A549 treated with AZD9567 at 1 μM for 4 hours (cell line): Measurements from ENCODE around the gene PPEF2. TPM values are rescaled to one million over a fixed set of nuclear protein-coding genes. Genes with fewer than 3 reads are reported as not detected.

ENCODE experiments used
- total RNA-seq: library from RNA; stranded (reverse); fragments of 200-300 nt; extraction: Qiagen RNA extraction; gene quantifications from 5 replicates; pipeline ENCODE4 v1.2.3, GENCODE V29; 2022; ENCODE audit not compliant: insufficient read depth

The PPEF2 gene, protein sequence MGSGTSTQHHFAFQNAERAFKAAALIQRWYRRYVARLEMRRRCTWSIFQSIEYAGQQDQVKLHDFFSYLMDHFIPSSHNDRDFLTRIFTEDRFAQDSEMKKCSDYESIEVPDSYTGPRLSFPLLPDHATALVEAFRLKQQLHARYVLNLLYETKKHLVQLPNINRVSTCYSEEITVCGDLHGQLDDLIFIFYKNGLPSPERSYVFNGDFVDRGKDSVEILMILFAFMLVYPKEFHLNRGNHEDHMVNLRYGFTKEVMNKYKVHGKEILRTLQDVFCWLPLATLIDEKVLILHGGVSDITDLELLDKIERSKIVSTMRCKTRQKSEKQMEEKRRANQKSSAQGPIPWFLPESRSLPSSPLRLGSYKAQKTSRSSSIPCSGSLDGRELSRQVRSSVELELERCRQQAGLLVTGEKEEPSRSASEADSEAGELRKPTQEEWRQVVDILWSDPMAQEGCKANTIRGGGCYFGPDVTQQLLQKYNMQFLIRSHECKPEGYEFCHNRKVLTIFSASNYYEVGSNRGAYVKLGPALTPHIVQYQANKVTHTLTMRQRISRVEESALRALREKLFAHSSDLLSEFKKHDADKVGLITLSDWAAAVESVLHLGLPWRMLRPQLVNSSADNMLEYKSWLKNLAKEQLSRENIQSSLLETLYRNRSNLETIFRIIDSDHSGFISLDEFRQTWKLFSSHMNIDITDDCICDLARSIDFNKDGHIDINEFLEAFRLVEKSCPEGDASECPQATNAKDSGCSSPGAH
- total RNA-seq: 0.02 TPM in 1 of 5 replicates, not detected in the others

DNA sequence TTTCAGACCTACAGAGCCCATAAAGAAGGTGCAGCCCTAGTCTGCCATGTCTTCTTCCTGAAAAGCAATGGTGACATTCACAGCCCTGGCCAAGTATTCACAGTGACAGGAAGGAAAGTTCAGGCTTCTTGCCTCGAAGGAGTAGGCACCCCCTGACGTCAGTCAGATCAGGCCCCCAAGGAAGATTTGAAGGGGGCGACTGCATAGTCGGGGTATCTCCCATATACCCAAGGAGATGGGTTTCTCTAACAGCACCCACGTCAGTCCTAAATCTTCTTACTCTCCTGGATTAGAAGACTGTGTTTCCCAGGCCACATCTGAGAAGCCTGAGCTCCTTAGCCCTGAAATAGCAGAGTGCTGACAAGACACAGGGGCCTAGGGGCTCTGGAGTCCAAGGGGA lies at the start of gene PPEF2:
PPEF2 (minus strand) TSS at position 101 of the 400 bp plus-strand sequence. CDS start 6,127 bp downstream, outside the sequence.

DNA sequence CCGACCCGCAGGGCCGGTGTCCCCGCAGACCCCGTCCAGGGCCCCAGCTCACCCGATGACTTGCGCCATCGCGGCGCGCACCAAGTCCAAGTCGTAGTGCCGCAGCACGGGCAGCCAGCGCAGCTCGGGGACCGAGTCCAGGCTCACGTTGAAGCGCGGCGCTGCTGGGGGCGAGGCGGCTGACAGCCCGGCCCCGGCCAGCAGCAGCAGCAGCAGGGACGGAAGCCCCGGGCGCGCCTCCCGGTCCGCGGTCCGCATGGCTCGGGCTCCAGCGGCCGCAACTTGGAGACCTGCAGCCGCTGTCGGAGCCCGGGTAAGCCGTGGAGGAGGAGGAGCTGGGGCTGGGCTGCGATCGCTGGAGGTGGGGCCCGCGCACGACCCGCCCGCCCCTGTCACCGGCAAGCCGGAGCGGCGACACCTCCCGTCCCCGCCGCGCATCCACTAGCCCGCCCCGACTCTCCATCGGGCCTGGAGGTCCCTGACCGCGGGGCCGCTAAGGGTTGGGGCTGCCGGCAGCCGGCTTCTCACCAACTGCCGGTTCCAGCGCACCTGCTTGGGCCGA lies 38.5 kb upstream of the PPEF2 start, which contains the start of gene NAAA:
NAAA (minus strand) TSS at position 322 of the 562 bp plus-strand sequence; CDS start at position 258, 64 bp downstream.

Other genes starting within 250 kb of the PPEF2 start
- 70.1 to 98.1 TPM (median 79.5 TPM) in 5 replicates for gene G3BP2, start 229.0 kb downstream of the PPEF2 start, total RNA-seq
- gene USO1, start 177.9 kb downstream of the PPEF2 start, total RNA-seq: 21.1 to 33.5 TPM (median 24.3 TPM) in 5 replicates
- gene NAAA, start 38.6 kb upstream of the PPEF2 start, total RNA-seq: 23.1 to 25.5 TPM (median 23.5 TPM) in 5 replicates
- 15.7 to 19.1 TPM (median 15.7 TPM) in 5 replicates for gene SDAD1, start 88.5 kb upstream of the PPEF2 start, total RNA-seq
- not detected in 5 replicates for gene CXCL9, start 105.1 kb upstream of the PPEF2 start, total RNA-seq
- gene CXCL10, start 121.0 kb upstream of the PPEF2 start, total RNA-seq: 0.09 TPM in 1 of 5 replicates, not detected in the others
- gene CXCL11, start 133.6 kb upstream of the PPEF2 start, total RNA-seq: 0.17 to 0.37 TPM (median 0.26 TPM) in 4 of 5 replicates, not detected in the other
- gene ART3, start 172.3 kb upstream of the PPEF2 start, total RNA-seq: not detected in 5 replicates
- gene NUP54, start 245.9 kb upstream of the PPEF2 start, total RNA-seq: 28.7 to 31.7 TPM (median 28.9 TPM) in 5 replicates